GM12875 (cell line): ENCODE measurements around the gene LBH.

Experiments
- H3K4me3 ChIP-seq: one replicate; pipeline ENCODE4 v1.5.1; 2011; ENCODE audit warnings: low read depth, low read length, control low read depth
- TF ChIP-seq, protein P1 (sequence below): IDR thresholded peaks from 2 replicates; pipeline ENCODE4 v1.5.1; 2011; ENCODE audit warnings: low read depth, mild to moderate bottlenecking, control low read depth, inconsistent platforms, low read length, moderate library complexity, borderline replicate concordance; ENCODE audit not compliant: insufficient read depth

The LBH gene

DNA sequence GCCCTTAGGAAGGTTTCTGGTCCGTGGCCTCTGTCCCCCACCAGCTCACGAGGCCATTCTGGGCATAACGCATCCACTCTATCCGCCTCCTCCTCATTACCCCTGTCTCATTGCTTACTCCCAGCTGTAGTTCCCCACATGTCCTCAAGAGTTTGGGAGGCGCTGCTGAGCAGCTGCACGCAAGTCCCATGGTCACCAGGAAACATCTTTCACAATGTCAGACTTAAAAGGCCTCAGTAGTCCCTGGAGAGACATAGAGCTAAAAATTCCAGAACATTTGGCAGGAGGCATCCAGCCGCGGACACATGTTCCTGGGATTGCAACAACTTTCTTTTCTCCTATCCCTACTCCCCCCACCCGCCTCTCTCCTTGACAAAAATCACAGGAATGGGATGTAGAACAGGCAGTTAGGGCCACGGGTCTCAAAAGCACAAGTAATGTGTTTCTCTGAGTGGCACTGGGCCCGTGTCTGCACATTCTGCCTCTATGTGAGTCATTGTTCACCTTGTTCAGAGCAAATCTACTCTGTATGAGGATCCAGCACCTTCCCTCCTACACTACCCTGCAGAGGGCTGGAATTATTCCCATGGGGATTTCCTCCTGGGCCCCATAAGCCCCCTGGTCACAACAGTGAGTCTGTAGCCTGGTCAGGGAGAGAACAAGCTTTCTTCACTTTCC lies 8.1 kb downstream of the LBH start:
- H3K4me3 ChIP-seq: no peak overlapping the region
- TF ChIP-seq, protein P1, sequence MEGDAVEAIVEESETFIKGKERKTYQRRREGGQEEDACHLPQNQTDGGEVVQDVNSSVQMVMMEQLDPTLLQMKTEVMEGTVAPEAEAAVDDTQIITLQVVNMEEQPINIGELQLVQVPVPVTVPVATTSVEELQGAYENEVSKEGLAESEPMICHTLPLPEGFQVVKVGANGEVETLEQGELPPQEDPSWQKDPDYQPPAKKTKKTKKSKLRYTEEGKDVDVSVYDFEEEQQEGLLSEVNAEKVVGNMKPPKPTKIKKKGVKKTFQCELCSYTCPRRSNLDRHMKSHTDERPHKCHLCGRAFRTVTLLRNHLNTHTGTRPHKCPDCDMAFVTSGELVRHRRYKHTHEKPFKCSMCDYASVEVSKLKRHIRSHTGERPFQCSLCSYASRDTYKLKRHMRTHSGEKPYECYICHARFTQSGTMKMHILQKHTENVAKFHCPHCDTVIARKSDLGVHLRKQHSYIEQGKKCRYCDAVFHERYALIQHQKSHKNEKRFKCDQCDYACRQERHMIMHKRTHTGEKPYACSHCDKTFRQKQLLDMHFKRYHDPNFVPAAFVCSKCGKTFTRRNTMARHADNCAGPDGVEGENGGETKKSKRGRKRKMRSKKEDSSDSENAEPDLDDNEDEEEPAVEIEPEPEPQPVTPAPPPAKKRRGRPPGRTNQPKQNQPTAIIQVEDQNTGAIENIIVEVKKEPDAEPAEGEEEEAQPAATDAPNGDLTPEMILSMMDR: peak; percentile 95

GRCh38 chr2:30239986-30240752 lies 8.8 kb downstream of the LBH start:
- TF ChIP-seq, protein P1: no peak
- no peak overlapping the region for H3K4me3 ChIP-seq

DNA sequence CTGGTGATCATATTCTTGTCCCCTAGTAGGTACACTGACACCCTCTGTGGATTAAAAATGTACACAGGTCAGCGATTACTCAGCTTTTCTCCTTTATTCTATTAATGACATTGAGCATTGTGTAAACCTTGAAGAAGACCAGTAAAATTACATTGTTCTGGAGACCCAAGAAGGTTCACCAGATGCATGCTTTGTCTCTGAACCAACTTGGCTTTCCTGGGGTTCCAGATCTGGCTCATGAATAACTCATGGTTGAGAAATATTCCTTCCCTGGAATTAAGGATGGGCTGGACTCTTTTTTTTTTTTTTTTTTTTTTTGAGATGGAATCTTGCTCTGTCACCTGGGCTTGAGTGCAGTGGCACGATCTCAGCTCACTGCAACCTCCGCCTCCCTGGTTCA lies 11.9 kb downstream of the LBH start:
- TF ChIP-seq, protein P1: no peak
- H3K4me3 ChIP-seq: no peak overlapping the region

DNA sequence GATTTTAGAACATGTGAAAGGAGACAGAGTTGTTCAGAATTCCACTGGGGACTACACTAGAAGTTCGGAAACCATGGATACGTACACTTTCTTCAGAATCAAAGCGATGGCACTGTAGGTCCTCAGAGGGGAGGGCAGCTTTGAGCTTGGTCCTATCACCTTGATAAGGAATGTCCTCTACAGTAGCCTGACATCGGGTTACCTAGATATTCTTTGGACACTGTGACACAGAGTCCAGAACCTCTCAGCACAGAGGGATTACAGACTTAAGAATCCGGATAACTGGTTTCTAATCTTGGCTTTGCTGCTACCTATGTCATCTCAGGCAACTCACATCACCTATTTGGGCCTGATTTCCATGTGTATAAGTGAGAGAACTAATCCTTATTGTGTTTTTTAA lies 14.0 kb downstream of the LBH start:
- TF ChIP-seq, protein P1: no peak

DNA sequence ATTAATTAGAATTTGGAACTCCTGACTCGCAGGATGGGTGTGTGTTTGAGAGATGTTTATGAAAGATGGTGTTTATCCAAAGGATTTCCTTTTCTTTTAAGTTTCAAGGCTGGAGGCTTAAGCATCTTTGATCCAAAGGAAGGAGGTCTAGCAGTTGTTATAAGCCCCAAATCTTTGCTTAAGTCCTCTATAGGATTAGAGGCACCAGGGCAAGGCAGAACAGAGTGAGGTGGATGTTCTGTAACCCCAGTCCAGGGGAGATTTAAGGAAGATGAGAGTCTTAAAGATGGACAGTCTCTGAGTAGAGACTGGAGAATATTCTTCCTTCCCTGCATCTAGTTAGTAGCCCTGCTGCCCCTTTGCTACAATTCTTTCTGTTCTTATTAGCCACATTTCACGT lies 17.5 kb downstream of the LBH start:
- no peak overlapping the region for H3K4me3 ChIP-seq
- TF ChIP-seq, protein P1: no peak

More for the DNA sequence above, 14.0 kb downstream of the LBH start:
- no peak overlapping the region for H3K4me3 ChIP-seq

- no peak overlapping the region for H3K4me3 ChIP-seq
- TF ChIP-seq, protein P1: no peak
Observed at GRCh38 chr2:30249354-30249753, 18.0 kb downstream of the LBH start.

- no peak overlapping the region for H3K4me3 ChIP-seq
- TF ChIP-seq, protein P1: no peak
Observed at GRCh38 chr2:30250421-30250820, 19.1 kb downstream of the LBH start.
